Measurements from ENCODE around the gene WWC1.

WWC1 gene

DNA sequence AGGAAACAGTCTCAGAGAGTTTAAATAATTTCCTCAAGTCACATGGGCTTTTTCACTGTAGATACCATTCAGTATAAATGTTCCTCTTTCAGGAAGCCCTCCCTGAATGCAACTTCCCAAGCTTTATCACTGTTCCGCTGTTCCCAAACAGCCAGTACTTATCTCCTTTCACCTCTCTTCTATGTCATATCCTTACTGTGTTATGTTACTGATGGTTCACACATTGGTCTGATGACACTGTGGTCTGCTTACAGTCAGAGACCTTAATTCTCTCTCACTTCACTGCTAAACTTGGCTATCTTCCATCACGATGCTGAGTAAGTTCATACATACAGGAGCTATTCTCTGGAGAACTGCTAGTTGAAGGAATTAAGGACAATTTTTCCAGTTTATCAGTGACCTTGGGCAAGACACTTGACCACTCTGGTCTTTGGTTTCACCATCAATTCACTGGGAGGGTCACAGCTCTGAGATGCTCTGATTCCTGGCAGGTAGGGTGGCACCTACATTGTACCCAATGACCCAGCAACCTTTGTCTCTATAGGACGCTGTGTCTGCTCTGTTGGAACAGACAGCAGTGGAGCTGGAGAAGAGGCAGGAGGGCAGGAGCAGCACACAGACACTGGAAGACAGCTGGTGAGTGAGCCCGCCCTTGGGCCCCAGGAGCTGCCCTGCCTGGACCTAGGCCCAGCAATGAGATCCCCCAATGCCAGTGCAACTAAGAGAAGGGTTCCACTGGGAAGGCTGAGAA is 152.7 kb downstream of the WWC1 start:
- no peak for DNase-seq (ENCODE audit: low read depth)

DNA sequence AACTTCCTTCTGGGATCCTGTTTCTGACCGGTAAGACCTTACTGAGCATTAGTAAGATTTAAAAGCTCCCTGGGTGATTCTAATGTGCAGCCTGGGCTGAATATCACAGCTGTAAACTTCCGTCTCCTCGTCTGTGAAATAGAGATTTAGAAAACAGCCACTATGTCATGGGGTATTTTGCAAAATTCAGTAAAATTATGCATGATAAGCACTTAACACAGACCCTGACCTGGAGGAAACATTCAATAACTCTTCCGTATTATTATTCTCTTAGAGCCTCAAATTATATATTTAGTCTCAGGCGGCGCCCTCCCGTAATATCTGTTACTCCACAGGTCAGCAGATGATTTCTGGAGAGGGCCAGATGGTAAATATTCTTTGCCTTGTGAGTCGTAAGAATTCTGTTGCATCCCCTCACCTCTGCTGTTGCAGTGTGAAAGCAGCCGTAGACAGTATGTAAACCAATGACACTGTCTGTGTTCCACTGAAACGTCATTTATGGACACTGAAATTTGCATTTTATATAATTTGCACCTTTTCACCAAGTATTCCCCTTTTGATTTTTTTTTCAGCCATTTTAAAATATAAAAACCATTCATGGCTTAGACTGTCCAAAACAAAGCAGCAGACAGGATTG is 155.7 kb downstream of the WWC1 start:
- no peak for DNase-seq (ENCODE audit: low read depth)

- no peak for DNase-seq (ENCODE audit: low read depth)
Measured at GRCh38 chr5:168447808-168448207, 156.4 kb downstream of the WWC1 start.

DNA sequence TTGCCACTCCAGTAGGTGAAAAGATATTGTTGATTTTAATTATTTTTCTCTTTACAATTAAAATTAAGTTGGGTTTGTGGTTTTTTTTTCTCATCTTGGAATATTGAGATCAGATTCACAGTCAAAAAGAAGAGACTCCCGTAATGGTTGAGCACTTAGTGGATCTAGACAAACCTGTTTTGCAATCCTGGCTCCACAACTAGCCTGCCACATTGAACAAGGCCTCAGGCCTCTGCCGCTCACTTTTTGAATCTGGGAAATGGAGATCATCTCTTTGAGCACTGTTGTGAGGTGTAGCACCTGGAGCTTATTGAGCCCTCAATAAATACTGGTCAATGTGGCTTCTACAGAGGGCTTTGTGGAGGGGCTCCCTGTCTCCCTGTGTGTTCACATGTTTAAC is 157.7 kb downstream of the WWC1 start:
- DNase-seq (ENCODE audit: low read depth): no peak

DNA sequence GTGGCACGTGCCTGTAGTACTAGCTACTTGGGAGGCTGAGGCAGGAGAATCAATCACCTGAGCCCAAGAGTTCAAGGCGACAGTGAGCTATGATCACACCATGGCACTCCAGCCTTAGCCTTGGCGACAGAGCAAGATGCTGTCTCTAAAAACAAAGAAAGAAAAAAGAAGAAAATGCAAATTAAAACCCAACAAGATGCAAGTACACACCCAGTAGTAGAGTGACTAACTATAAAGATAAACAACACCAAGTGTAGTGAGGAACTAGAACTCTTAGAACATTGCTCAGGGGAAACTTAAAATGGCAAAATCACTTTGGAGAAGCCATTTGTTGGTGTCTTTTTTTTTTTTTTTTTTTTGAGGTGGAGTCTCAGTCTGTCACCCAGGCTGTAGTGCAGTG is 160.1 kb downstream of the WWC1 start:
- DNase-seq (ENCODE audit: low read depth): no peak

DNA sequence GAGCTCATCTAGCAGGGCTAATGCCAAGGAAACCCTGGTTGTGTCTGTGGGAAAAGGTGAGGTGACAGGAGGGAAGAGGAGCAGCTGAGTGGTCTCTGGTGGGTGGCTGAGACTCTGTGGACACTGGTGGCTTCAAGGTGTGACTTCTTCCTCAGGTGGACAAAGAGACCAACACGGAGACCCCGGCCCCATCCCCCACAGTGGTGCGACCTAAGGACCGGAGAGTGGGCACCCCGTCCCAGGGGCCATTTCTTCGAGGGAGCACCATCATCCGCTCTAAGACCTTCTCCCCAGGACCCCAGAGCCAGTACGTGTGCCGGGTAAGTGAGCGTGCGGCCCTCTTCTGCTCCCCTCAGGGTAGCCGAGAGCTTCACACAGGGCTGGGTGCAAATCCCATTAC is 163.8 kb downstream of the WWC1 start:
- no peak for DNase-seq (ENCODE audit: low read depth)

DNA sequence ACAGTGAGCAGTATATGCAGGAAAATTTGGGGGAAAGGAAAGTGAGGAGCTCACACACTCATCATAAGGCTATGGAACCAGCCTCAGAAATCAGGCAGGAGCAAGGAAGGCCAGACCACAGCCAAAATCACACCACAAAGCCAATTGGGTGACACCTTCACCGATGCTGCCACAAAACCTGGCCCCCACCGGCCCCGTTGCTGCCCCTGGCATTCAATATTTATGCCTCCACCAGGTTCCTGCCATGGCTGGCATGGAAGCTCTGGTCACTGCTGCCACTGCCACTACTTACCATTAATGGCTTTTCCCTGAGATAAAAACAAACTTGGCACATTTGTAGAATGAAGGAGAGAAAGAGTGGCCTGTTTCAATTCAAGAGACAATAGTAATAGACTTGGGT is 166.1 kb downstream of the WWC1 start:
- DNase-seq (ENCODE audit: low read depth): no peak

DNA sequence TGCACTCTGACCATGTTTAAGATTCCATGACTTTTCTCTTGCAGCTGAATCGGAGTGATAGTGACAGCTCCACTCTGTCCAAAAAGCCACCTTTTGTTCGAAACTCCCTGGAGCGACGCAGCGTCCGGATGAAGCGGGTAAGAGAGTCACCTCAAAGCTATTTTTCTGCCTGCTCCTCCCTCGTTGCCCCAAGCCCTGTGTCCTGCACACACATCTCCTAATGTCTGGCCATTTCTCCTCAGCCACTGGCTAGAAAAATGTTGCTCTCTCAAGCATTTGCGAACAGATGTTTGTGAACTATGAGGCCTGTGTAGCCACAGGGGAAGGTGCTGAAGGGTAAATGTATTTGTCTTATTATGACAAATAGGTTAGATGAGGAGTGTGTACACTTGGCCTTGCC is 169.2 kb downstream of the WWC1 start:
- DNase-seq (ENCODE audit: low read depth): no peak

GRCh38 chr5:168463081-168463480 is 171.6 kb downstream of the WWC1 start:
- DNase-seq (ENCODE audit: low read depth): no peak

GRCh38 chr5:168464214-168464613 is 172.8 kb downstream of the WWC1 start:
- DNase-seq (ENCODE audit: low read depth): no peak

DNA sequence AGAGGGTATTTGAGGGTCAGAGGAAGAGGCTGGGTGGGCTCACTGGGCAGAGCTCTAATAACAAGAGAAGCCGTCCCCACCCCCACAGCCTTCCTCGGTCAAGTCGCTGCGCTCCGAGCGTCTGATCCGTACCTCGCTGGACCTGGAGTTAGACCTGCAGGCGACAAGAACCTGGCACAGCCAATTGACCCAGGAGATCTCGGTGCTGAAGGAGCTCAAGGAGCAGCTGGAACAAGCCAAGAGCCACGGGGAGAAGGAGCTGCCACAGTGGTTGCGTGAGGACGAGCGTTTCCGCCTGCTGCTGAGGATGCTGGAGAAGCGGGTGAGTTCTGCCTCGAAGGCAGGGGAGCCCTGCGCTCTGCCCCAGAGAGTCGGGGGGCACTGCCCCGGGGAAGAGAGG is 173.2 kb downstream of the WWC1 start:
- no peak for DNase-seq (ENCODE audit: low read depth)

- DNase-seq (ENCODE audit: low read depth): no peak
Measured at GRCh38 chr5:168467755-168468330, 176.4 kb downstream of the WWC1 start.

DNA sequence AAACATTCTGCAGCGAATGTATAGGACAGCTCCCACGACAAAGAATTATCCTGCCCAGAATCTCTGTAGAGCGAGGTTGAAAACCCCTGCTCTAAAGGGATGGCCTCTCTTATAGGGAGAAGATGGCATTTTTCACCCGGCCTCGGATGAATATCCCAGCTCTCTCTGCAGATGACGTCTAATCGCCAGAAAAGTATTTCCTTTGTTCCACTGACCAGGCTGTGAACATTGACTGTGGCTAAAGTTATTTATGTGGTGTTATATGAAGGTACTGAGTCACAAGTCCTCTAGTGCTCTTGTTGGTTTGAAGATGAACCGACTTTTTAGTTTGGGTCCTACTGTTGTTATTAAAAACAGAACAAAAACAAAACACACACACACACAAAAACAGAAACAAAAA is 177.4 kb downstream of the WWC1 start:
- DNase-seq (ENCODE audit: low read depth): no peak

DNA sequence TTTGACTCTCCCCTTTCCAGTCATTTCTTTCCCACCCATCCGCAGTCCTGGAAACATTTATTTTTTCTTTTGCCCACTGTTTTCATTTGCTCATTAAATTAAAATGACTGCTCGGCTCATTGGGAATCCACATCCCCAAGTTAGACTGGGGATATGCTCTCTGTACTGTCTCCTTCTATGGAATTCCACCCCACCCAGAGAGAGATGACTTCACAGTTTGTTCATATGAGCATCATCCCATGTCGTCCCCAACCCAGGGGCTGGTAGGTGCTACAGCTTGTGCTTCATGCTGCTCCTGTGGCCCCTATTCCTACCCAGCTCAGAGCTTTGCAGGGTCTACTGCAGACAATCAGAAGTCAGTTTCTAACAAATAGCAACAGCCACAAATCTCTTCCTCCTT is 178.4 kb downstream of the WWC1 start:
- DNase-seq (ENCODE audit: low read depth): no peak

GRCh38 chr5:168471785-168472184 is 180.3 kb downstream of the WWC1 start:
- peak; percentile 17 for DNase-seq (ENCODE audit: low read depth)

- peak; percentile 83 for DNase-seq (ENCODE audit: low read depth)
Measured at GRCh38 chr5:168472329-168472728, 180.9 kb downstream of the WWC1 start.

DNA sequence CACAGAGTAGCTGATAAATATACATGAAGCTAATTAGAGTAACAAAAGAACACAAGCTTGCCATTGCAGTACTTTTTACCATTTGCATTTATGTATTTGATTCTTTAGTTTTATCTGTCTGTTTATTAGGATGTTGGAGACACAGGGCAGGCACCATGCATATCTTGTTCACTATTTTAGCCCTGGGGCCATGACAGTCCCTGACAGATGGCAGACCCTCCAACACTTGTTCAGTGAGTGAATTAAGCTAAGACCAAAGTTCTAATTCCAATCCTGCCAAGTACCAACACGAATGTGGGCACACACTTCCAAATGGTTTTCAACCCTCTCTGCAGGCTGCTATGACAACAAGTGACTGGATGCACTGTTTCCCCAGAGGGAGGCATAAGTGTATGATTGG is 182.9 kb downstream of the WWC1 start:
- no peak for DNase-seq (ENCODE audit: low read depth)

DNA sequence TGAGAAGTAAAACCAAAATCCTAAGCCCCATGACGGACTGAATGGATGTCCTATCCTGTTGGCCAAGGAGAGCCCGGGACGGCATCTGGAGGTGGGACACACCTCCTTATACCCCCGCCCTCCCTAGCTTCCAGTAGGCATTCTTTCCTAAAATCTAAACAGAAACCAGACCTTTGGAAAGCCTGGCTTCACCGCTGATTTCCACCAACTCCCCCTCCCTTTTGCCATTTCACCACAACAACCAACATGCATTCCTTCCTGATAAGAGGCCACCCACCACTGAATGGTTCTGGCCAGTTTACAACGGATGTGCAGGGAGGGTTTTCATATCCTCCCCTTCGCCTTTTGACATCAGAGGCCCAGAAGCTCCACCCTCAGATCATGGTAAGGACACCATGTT is 185.6 kb downstream of the WWC1 start:
- no peak for DNase-seq (ENCODE audit: low read depth)

GRCh38 chr5:168479166-168479565 is 187.7 kb downstream of the WWC1 start:
- no peak for DNase-seq (ENCODE audit: low read depth)

DNA sequence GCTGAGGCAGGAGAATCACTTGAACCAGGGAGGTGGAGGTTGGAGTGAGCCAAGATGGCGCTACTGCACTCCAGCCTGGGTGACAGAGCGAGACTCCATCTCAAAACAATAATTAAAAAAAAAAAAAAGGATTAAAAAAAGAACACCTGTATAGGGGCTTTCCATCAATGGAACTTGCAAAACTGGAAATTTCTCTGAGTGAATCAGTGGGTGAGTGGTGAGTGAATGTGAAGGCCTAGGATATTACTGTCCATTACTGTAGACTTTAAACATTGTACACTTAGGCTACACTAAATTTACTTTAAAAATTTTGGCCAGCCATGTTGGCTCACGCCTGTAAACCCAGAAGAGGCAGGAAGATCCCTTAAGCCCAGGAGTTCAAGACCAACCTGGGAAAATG is 189.2 kb downstream of the WWC1 start:
- DNase-seq (ENCODE audit: low read depth): no peak

- DNase-seq (ENCODE audit: low read depth): no peak
Measured at GRCh38 chr5:168481330-168481788, 189.9 kb downstream of the WWC1 start.

DNA sequence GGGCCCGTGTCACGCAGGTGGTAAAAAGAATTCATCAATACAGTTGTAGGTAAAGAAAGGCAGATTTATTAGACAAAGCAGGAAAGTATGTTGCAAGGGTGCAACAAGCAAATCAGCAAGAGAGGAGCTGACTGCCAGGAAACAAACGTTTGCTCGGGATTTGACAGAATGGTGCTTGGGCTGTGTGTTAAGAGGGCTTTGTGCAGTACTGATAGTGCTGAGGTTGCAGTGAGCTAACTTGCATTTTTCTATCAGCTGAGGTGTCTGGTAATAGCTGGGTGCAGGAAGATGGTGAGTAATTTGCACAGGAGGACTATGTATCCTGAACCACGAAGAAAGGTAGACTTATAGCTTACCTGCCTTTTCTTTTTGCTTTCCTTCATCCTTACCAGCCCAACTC is 190.9 kb downstream of the WWC1 start:
- DNase-seq (ENCODE audit: low read depth): no peak

DNA sequence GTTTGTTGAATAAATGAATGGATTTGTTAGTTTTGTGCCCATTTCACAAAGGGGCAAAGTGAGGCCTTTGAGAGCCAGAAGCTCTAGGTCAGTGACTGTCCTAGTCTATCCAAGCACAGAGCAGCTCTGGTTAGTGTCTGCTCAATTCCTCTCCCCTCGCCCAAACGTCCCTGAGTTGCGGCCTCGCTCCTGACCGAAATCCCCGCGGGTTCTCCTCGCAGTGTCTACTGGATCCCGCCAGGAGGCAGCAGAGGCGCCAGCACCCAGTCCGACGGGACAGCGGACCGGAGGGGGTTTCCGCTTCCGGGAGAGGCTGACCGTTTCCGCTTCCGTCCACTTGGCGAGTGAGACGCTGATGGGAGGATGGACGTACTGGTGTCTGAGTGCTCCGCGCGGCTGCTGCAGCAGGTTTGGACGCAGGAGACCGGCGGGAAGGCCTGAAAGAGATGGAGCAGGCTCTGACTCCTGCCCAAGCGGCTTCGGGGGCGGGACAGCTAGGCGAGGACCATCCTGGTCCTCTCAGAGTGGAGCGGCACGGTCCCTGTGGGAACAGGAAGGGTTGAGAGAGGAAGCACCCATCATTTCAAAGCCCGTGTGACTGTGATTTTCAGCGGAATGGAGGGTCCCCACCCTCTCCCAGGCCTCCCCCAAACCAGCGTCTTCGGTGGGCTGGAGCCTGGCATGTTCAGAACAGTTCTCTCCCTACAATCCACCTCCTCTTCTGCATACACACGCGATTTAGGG is 194.9 kb downstream of the WWC1 start, which contains the start of gene RARS1:
Gene RARS1, plus strand, starts transcription at position 336 of the 744 bp plus-strand sequence. Its CDS starts 28 bp downstream, at position 364.
- peak; percentile 89 for DNase-seq (ENCODE audit: low read depth)
